Measurements from ENCODE around the gene MSH2.
"Not testable (repeated sequence)": the region's sequence is repeated elsewhere in the genome, so short reads cannot be mapped to it uniquely, and the experiment has no call there.

MSH2 gene

DNA sequence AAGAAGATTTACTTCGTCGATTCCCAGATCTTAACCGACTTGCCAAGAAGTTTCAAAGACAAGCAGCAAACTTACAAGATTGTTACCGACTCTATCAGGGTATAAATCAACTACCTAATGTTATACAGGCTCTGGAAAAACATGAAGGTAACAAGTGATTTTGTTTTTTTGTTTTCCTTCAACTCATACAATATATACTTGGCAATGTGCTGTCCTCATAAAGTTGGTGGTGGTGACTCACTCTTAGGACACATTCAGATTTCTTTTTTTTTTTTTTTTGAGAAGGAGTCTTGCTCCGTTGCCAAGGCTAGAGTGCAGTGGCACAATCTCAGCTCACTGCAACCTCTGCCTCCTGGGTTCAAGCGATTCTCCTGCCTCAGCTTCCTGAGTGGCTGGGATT, 26.8 kb downstream of the MSH2 start:
- TF ChIP-seq SNAI2 (CRISPR knock-in tag; IDR thresholded peaks at IDR 0.05) = no peak
- TF ChIP-seq TOX (CRISPR knock-in tag; IDR thresholded peaks at IDR 0.05; ENCODE audit: borderline replicate concordance) = no peak
- ATAC-seq = peak; percentile 92

DNA sequence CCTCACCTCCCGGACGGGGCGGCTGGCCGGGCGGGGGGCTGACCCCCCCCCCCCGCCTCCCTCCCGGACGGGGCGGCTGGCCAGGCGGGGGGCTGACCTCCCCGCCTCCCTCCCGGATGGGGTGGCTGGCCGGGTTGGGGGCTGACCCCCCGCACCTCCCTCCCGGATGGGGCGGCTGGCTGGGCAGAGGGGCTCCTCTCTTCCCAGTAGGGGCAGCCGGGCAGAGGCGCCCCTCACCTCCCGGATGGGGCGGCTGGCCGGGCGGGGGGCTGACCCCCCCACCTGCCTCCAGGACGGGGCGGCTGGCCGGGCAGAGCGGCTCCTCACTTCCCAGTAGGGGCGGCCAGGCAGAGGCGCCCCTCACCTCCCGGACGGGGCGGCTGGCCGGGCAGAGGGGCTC, 30.1 kb downstream of the MSH2 start:
- not testable (repeated sequence) for ATAC-seq

DNA sequence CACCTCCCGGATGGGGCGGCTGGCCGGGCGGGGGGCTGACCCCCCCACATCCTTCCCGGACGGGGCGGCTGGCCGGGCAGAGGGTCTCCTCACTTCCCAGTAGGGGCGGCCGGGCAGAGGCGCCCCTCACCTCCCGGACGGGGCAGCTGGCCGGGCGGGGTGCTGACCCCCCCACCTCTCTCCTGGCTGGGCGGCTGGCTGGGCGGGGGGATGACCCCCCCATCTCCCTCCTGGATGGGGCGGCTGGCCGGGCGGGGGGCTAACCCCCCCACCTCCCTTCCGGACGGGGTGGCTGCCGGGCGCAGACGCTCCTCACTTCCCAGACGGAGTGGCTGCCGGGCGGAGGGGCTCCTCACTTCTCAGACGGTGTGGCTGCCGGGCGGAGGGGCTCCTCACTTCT, 30.5 kb downstream of the MSH2 start:
- not testable (repeated sequence) for ATAC-seq

DNA sequence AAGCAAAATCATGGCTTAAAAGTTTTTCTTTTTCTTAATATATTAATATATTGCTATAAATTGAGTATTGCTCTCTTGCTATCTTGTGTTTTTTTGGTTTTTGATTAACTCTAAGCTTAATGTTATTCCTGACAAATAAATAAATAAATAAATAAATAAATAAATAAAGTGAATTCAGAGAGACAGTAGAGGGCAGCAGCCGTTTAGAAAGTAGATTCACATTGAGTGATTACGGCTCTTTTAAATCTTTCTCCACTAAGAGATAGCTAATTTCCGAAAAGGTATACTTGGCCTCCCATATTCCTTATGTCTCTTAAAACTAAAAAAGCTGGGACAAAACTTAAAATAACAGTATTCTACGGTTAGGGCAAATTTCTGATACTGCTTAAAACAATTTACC, 34.3 kb downstream of the MSH2 start:
- TF ChIP-seq ZFP3 (CRISPR knock-in tag; IDR thresholded peaks at IDR 0.05) (no peak), ESRRG (CRISPR knock-in tag; IDR thresholded peaks at IDR 0.05) (no peak), PPARA (CRISPR knock-in tag; IDR thresholded peaks at IDR 0.05; ENCODE audit: borderline replicate concordance) (no peak), ZFP30 (CRISPR knock-in tag; IDR thresholded peaks at IDR 0.05) (no peak), ARNTL (CRISPR knock-in tag; IDR thresholded peaks at IDR 0.05; ENCODE audit: borderline replicate concordance, low read depth) (no peak)
- peak; percentile 76 for ATAC-seq

DNA sequence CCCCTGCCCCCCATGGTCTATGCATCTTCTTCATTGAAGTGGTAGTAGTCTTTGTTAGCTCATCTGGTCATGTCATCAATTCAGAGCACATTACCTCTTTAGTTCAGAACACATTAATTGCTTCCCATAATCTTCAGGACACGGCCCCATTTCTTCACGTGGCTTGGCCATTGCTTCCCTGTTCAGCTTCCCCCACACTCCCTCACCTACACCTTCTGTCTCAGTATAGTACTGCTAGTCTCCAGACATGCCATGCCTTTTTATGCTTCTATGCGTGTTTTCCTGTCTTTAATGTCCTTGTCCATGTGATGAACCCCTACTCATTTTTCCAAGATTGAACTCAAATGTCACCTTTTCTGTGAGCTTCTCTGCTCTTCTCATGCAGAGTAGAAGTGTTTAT, 35.1 kb downstream of the MSH2 start:
- no peak for ATAC-seq
- TF ChIP-seq ISL1 (CRISPR knock-in tag; IDR thresholded peaks at IDR 0.05) (no peak), ZNF8 (CRISPR knock-in tag; IDR thresholded peaks at IDR 0.05) (no peak), ARNTL (CRISPR knock-in tag; IDR thresholded peaks at IDR 0.05; ENCODE audit: borderline replicate concordance, low read depth) (no peak), RARB (CRISPR knock-in tag; IDR thresholded peaks at IDR 0.05) (no peak), TCF4 (CRISPR knock-in tag; IDR thresholded peaks at IDR 0.05; ENCODE audit: borderline replicate concordance) (no peak), PPARA (CRISPR knock-in tag; IDR thresholded peaks at IDR 0.05; ENCODE audit: borderline replicate concordance) (no peak), ZNF565 (CRISPR knock-in tag; conservative IDR thresholded peaks at IDR 0.05; ENCODE audit: low read depth) (no peak), ZFP3 (CRISPR knock-in tag; IDR thresholded peaks at IDR 0.05) (no peak)
- TF ChIP-seq, protein P1, sequence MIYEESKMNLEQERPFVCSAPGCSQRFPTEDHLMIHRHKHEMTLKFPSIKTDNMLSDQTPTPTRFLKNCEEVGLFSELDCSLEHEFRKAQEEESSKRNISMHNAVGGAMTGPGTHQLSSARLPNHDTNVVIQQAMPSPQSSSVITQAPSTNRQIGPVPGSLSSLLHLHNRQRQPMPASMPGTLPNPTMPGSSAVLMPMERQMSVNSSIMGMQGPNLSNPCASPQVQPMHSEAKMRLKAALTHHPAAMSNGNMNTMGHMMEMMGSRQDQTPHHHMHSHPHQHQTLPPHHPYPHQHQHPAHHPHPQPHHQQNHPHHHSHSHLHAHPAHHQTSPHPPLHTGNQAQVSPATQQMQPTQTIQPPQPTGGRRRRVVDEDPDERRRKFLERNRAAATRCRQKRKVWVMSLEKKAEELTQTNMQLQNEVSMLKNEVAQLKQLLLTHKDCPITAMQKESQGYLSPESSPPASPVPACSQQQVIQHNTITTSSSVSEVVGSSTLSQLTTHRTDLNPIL (CRISPR knock-in tag; IDR thresholded peaks at IDR 0.05; ENCODE audit: low read depth) = no peak

DNA sequence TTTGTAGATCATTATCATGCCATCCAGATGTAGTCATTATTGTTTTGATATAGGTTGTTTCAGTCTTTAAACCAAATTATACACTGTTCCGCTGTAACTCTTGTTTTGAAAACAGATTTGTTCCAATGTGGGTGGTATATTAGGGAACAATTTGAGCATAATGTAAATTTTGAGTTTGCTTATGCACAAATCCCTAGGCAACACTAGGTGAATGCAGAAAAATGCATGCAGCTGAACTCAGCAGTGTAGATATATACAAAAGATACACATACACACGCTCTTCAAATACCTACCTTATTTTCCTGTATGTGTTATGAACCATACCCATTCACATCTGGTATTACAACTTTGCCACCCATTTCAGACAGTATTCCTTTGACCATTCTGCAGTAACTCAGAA, 35.8 kb downstream of the MSH2 start:
- TF ChIP-seq SNAI2 (CRISPR knock-in tag; IDR thresholded peaks at IDR 0.05) (no peak), PPARA (CRISPR knock-in tag; IDR thresholded peaks at IDR 0.05; ENCODE audit: borderline replicate concordance) (no peak), ZNF8 (CRISPR knock-in tag; IDR thresholded peaks at IDR 0.05) (no peak), ARNTL (CRISPR knock-in tag; IDR thresholded peaks at IDR 0.05; ENCODE audit: borderline replicate concordance, low read depth) (no peak), ESRRG (CRISPR knock-in tag; IDR thresholded peaks at IDR 0.05) (no peak), ZC3H10 (CRISPR knock-in tag; IDR thresholded peaks at IDR 0.05) (no peak), TOX (CRISPR knock-in tag; IDR thresholded peaks at IDR 0.05; ENCODE audit: borderline replicate concordance) (no peak), ZFP30 (CRISPR knock-in tag; IDR thresholded peaks at IDR 0.05) (no peak)
- TF ChIP-seq, protein P2, sequence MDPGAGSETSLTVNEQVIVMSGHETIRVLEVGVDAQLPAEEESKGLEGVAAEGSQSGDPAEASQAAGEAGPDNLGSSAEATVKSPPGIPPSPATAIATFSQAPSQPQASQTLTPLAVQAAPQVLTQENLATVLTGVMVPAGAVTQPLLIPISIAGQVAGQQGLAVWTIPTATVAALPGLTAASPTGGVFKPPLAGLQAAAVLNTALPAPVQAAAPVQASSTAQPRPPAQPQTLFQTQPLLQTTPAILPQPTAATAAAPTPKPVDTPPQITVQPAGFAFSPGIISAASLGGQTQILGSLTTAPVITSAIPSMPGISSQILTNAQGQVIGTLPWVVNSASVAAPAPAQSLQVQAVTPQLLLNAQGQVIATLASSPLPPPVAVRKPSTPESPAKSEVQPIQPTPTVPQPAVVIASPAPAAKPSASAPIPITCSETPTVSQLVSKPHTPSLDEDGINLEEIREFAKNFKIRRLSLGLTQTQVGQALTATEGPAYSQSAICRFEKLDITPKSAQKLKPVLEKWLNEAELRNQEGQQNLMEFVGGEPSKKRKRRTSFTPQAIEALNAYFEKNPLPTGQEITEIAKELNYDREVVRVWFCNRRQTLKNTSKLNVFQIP (CRISPR knock-in tag; IDR thresholded peaks at IDR 0.05; ENCODE audit: borderline replicate concordance, low read depth) = no peak
- TF ChIP-seq, protein P3, sequence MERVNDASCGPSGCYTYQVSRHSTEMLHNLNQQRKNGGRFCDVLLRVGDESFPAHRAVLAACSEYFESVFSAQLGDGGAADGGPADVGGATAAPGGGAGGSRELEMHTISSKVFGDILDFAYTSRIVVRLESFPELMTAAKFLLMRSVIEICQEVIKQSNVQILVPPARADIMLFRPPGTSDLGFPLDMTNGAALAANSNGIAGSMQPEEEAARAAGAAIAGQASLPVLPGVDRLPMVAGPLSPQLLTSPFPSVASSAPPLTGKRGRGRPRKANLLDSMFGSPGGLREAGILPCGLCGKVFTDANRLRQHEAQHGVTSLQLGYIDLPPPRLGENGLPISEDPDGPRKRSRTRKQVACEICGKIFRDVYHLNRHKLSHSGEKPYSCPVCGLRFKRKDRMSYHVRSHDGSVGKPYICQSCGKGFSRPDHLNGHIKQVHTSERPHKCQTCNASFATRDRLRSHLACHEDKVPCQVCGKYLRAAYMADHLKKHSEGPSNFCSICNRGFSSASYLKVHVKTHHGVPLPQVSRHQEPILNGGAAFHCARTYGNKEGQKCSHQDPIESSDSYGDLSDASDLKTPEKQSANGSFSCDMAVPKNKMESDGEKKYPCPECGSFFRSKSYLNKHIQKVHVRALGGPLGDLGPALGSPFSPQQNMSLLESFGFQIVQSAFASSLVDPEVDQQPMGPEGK (CRISPR knock-in tag; IDR thresholded peaks at IDR 0.05; ENCODE audit: borderline replicate concordance) = no peak
- ATAC-seq = no peak

DNA sequence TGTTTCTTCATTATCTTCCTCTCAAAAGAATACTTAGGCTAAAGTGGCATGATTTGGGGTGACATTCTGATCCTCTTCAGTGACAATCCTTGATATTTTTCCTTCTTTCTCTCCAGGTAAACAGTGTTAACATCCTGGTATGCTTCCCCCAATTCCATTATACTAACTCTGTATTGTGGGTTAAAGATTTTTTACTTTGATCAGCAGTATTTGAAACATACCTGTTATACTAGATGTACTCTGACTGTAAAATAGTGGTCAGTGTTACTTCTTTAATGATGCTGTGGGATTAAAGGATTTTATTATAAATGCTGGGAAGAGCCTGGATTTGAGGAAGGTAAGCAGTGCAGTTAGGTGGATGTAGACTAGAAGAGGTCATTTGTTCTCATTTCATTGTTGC, 48.8 kb downstream of the MSH2 start:
- no peak for TF ChIP-seq OSR1 (CRISPR knock-in tag; IDR thresholded peaks at IDR 0.05)
- TF ChIP-seq ARNTL (CRISPR knock-in tag; IDR thresholded peaks at IDR 0.05; ENCODE audit: borderline replicate concordance, low read depth) = no peak
- no peak for ATAC-seq

DNA sequence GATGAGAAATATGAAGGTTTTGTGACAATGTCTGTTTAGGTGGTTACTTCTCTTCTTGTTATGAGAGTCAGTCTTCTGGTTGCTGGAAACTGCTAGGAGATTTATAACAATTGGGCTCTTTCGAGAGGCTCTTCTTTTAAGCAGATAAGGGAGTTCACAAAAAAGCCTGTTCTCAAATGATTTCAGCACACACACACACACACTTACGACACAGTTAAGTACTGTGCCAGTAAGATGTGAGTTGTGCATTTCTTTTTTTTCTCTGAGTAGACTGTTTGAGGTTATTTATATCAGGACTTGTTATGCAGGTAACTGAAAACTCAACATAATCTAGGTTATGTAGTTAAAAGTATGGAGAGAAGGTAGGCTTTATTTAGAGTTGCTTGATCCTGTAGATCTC, 49.8 kb downstream of the MSH2 start:
- ATAC-seq = no peak; the same call in 2 of the 3 replicates
- TF ChIP-seq ZFP3 (CRISPR knock-in tag; IDR thresholded peaks at IDR 0.05) = no peak
- no peak for TF ChIP-seq SNAI2 (CRISPR knock-in tag; IDR thresholded peaks at IDR 0.05)
- no peak for TF ChIP-seq ZNF8 (CRISPR knock-in tag; IDR thresholded peaks at IDR 0.05)
- TF ChIP-seq ZNF70 (CRISPR knock-in tag; IDR thresholded peaks at IDR 0.05) = no peak
- no peak for TF ChIP-seq ZNF565 (CRISPR knock-in tag; conservative IDR thresholded peaks at IDR 0.05; ENCODE audit: low read depth)
- TF ChIP-seq TCF4 (CRISPR knock-in tag; IDR thresholded peaks at IDR 0.05; ENCODE audit: borderline replicate concordance) = no peak
- no peak for TF ChIP-seq GLIS3 (CRISPR knock-in tag; IDR thresholded peaks at IDR 0.05)
- no peak for TF ChIP-seq ISL1 (CRISPR knock-in tag; IDR thresholded peaks at IDR 0.05)
- no peak for TF ChIP-seq TOX (CRISPR knock-in tag; IDR thresholded peaks at IDR 0.05; ENCODE audit: borderline replicate concordance)
- TF ChIP-seq, protein P2 (CRISPR knock-in tag; IDR thresholded peaks at IDR 0.05; ENCODE audit: borderline replicate concordance, low read depth) = no peak
- no peak for TF ChIP-seq BACH2 (CRISPR knock-in tag; IDR thresholded peaks at IDR 0.05; ENCODE audit: borderline replicate concordance)
- no peak for TF ChIP-seq ESRRG (CRISPR knock-in tag; IDR thresholded peaks at IDR 0.05)

Data from SK-N-SH treated with all-trans-retinoic acid at 6 μM for 48 hours (cell line).